ENCODE data around the gene ERH. TPM values are rescaled to one million over a fixed set of nuclear protein-coding genes. Genes with fewer than 3 reads are reported as not detected.
A peak's percentile ranks its signal among the peaks of the same experiment; 100 is the strongest.

The ERH gene
- total RNA-seq, 4 donors from 2014 or later, result 62.4 to 70.9 (median 68.8) TPM

GRCh38 chr14:69357544-69358200 lies 40.4 kb downstream of the ERH start:
- TF ChIP-seq, protein P1, sequence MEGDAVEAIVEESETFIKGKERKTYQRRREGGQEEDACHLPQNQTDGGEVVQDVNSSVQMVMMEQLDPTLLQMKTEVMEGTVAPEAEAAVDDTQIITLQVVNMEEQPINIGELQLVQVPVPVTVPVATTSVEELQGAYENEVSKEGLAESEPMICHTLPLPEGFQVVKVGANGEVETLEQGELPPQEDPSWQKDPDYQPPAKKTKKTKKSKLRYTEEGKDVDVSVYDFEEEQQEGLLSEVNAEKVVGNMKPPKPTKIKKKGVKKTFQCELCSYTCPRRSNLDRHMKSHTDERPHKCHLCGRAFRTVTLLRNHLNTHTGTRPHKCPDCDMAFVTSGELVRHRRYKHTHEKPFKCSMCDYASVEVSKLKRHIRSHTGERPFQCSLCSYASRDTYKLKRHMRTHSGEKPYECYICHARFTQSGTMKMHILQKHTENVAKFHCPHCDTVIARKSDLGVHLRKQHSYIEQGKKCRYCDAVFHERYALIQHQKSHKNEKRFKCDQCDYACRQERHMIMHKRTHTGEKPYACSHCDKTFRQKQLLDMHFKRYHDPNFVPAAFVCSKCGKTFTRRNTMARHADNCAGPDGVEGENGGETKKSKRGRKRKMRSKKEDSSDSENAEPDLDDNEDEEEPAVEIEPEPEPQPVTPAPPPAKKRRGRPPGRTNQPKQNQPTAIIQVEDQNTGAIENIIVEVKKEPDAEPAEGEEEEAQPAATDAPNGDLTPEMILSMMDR (IDR thresholded peaks at IDR 0.05), result no peak
- ATAC-seq (ENCODE audit: low FRiP score) (no peak), DNase-seq (ENCODE audit: low spot score) (no peak)

- no peak for ATAC-seq (ENCODE audit: low FRiP score)
- TF ChIP-seq, protein P1 (IDR thresholded peaks at IDR 0.05), result no peak
- no peak for DNase-seq (ENCODE audit: low spot score)
Observed at GRCh38 chr14:69356903-69357543, 41.1 kb downstream of the ERH start.

DNA sequence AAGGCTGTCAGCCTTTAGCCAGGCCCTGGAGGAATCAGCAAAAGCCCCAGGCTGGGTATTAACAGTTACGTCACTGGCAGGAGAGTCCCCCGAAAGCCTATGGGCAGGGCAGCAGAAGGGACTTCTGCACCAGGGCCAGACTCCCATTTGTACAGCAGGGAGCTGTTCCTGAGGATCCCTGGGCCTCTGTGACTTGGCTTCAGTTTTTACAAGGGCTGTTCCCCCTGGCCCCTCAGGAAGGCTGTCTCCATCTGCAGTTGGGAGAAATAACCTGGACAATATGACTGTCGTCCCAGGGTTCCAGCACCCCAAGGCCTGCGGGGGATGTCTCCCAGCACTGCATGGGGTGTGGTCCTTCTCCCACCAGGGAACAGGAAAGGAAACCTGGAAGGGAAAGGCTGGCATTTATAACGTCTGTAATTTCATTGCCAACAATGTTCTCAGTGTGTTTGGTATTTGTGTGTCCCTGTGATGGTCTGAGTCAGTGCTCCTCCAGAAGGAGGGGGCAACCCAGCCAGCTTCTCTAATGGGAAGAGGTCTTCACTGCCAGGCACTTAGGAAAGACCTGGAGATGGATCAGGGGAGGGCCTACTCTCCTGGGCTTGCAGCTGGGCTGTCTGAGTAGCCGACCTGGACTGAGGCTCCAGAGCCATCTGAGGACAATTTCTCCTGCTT lies 42.4 kb downstream of the ERH start:
- no peak for DNase-seq (ENCODE audit: low spot score)
- TF ChIP-seq, protein P1 (IDR thresholded peaks at IDR 0.05), result no peak
- ATAC-seq (ENCODE audit: low FRiP score), result peak; percentile 87

DNA sequence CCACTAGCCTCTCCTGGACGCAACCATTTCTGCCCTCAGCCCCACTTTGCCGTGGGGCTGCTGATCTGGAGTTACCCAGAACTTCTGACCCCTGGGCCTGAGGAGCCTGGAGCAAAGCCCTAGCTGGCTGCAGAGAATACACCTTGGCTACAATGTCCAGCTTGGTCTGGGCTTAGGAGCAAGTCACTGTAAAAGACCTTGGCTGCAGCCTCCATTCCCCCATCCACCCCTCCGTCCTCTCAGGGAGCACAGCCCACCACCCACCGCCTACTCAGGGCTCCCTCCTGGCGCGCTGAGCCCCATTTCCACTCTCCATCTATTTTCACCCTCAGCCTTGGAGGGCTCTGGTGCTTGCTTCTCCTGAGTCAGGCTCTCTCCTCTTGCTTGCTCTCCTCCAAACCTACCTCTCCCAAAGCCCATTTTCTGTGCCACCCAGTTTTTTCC lies 42.9 kb downstream of the ERH start:
- no peak for ATAC-seq (ENCODE audit: low FRiP score)
- TF ChIP-seq, protein P1 (IDR thresholded peaks at IDR 0.05), result no peak
- DNase-seq (ENCODE audit: low spot score), result no peak

GRCh38 chr14:69354383-69355153 lies 43.5 kb downstream of the ERH start:
- DNase-seq (ENCODE audit: low spot score), result no peak
- ATAC-seq (ENCODE audit: low FRiP score), result no peak
- TF ChIP-seq, protein P1 (IDR thresholded peaks at IDR 0.05), result no peak

DNA sequence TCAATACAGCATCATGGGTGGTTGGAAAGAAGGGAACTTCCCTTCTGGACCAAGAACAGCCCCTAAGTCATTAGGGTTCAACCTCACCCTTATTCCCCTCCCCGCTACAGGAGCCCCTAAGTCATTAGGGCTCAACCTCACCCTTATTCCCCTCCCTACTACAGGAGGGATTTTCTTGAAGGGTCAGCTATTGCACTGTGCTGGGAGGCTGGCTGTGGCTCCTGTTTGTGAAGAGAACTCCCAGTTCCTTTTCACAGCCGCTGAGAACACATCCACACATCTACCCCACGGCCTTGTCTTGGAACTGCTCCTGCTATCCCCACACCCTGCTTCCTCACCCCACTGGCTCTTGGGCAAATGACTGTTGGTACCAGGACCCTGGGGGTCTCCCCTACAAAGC lies 44.9 kb downstream of the ERH start:
- DNase-seq (ENCODE audit: low spot score) (no peak), ATAC-seq (ENCODE audit: low FRiP score) (no peak)
- TF ChIP-seq, protein P1 (IDR thresholded peaks at IDR 0.05), result no peak
